NK-92 treated with Interleukin-12 subunit alpha and Interleukin-12 subunit beta, amount 100 ng/mL, for 24 hours (cell line): Measurements from ENCODE around the gene PRR13.
A peak's percentile ranks its signal among the peaks of the same experiment; 100 is the strongest.
"Not testable (repeated sequence)": the region's sequence is repeated elsewhere in the genome, so short reads cannot be mapped to it uniquely, and the experiment has no call there.

Source experiments
- DNase-seq: peaks from one replicate; lab custom pipeline; 2025; lab: John Stamatoyannopoulos, UW

PRR13 gene

GRCh38 chr12:53472056-53472582, 30.6 kb downstream of the PRR13 start:
- DNase-seq = no peak

GRCh38 chr12:53474077-53474476, 32.5 kb downstream of the PRR13 start:
- DNase-seq = no peak

GRCh38 chr12:53474819-53475218, 33.3 kb downstream of the PRR13 start:
- DNase-seq = no peak

- no peak for DNase-seq
Observed at GRCh38 chr12:53476769-53477209, 35.3 kb downstream of the PRR13 start.

GRCh38 chr12:53478865-53479264, 37.3 kb downstream of the PRR13 start:
- no peak for DNase-seq

GRCh38 chr12:53479331-53479730, 37.8 kb downstream of the PRR13 start:
- no peak for DNase-seq

GRCh38 chr12:53480491-53481442, 39.2 kb downstream of the PRR13 start:
- DNase-seq = no peak

- DNase-seq = not testable (repeated sequence)
Observed at GRCh38 chr12:53481458-53481857, 39.9 kb downstream of the PRR13 start.

GRCh38 chr12:53481939-53482586, 40.5 kb downstream of the PRR13 start:
- DNase-seq = no peak

- no peak for DNase-seq
Observed at GRCh38 chr12:53482626-53483168, 41.2 kb downstream of the PRR13 start.

GRCh38 chr12:53483225-53483978, 41.9 kb downstream of the PRR13 start:
- no peak for DNase-seq

GRCh38 chr12:53483979-53484377, 42.4 kb downstream of the PRR13 start:
- no peak for DNase-seq

- no peak for DNase-seq
Observed at GRCh38 chr12:53484686-53485575, 43.4 kb downstream of the PRR13 start.

GRCh38 chr12:53485955-53486735, 44.6 kb downstream of the PRR13 start:
- no peak for DNase-seq

GRCh38 chr12:53486736-53487487, 45.4 kb downstream of the PRR13 start:
- no peak for DNase-seq

GRCh38 chr12:53489242-53489864, 47.8 kb downstream of the PRR13 start:
- DNase-seq = no peak

GRCh38 chr12:53492188-53492587, 50.7 kb downstream of the PRR13 start:
- no peak for DNase-seq

- peak; percentile 29 for DNase-seq
Observed at GRCh38 chr12:53492830-53493609, 51.5 kb downstream of the PRR13 start.
